ENCODE data around the gene ZNF335. TPM values are rescaled to one million over a fixed set of nuclear protein-coding genes. Genes with fewer than 3 reads are reported as not detected.

The ZNF335 gene
- total RNA-seq, 1 donor from 2014 or later: 28.5 TPM

DNA sequence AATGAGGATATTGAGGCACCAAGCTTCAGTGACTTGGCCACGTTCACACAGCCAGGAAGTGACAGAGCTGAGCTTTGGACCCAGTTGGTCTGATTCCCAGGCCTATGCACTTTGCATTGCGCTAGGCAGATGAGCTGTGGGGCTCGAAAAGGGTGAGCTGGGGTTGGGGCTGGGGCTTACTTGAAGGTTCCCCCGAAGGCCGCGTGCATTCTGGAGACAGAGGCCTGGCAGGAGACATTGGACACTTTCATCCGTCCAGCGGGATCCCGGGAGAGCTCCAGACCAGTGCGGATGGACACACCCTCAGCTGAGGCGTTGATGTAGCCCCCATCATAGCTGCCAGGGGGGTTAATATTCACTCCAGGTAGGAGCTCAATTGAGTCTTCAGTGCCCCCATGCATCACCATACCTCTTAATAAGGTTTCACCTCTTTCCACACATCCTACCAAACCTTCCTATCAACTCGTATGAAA is 62.6 kb downstream of the ZNF335 start:
- H3K9me3 Mint-ChIP-seq (ENCODE audit: low read depth): no peaks in the 10 kb centered on the region
- H3K4me3 Mint-ChIP-seq (ENCODE audit: low read depth): no peak overlapping the region
- H3K27ac Mint-ChIP-seq: no peak overlapping the region
- peaks cover 3% of the 10 kb centered on the region for H3K27me3 Mint-ChIP-seq
- DNase-seq (ENCODE audit: low spot score, unreplicated experiment): no peak
- H3K4me1 Mint-ChIP-seq (ENCODE audit: low read depth): peaks cover 2% of the 10 kb centered on the region
- H3K36me3 Mint-ChIP-seq (ENCODE audit: insufficient read depth): peaks cover 7% of the 10 kb centered on the region
- TF ChIP-seq, protein P1, sequence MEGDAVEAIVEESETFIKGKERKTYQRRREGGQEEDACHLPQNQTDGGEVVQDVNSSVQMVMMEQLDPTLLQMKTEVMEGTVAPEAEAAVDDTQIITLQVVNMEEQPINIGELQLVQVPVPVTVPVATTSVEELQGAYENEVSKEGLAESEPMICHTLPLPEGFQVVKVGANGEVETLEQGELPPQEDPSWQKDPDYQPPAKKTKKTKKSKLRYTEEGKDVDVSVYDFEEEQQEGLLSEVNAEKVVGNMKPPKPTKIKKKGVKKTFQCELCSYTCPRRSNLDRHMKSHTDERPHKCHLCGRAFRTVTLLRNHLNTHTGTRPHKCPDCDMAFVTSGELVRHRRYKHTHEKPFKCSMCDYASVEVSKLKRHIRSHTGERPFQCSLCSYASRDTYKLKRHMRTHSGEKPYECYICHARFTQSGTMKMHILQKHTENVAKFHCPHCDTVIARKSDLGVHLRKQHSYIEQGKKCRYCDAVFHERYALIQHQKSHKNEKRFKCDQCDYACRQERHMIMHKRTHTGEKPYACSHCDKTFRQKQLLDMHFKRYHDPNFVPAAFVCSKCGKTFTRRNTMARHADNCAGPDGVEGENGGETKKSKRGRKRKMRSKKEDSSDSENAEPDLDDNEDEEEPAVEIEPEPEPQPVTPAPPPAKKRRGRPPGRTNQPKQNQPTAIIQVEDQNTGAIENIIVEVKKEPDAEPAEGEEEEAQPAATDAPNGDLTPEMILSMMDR (IDR thresholded peaks at IDR 0.05; ENCODE audit: unreplicated experiment): no peak

DNA sequence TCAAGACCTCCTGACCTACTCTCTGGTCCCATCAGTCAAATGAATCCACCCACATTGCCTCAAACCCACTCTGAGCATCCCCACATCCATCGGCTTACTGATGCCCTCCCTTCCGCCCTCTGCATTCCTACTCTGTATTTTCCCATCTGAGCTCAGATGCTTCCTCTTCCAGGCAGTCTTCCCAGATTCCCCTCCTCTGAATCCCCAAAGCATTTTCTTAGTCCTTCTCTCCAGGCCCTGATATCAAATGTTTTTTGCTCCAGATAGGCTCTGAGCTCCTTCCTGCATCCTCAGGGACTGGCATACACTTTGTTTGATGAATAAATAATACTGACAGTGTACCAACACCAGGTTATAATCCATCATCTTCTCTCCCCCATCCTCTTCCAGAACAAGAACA is 63.9 kb downstream of the ZNF335 start:
- TF ChIP-seq, protein P1 (IDR thresholded peaks at IDR 0.05; ENCODE audit: unreplicated experiment): no peak
- no peaks in the 10 kb centered on the region for H3K9me3 Mint-ChIP-seq (ENCODE audit: low read depth)
- peaks cover 7% of the 10 kb centered on the region for H3K36me3 Mint-ChIP-seq (ENCODE audit: insufficient read depth)
- DNase-seq (ENCODE audit: low spot score, unreplicated experiment): no peak
- peaks cover 2% of the 10 kb centered on the region for H3K4me1 Mint-ChIP-seq (ENCODE audit: low read depth)
- no peak overlapping the region for H3K27ac Mint-ChIP-seq
- no peak overlapping the region for H3K4me3 Mint-ChIP-seq (ENCODE audit: low read depth)
- peaks cover 3% of the 10 kb centered on the region for H3K27me3 Mint-ChIP-seq

DNA sequence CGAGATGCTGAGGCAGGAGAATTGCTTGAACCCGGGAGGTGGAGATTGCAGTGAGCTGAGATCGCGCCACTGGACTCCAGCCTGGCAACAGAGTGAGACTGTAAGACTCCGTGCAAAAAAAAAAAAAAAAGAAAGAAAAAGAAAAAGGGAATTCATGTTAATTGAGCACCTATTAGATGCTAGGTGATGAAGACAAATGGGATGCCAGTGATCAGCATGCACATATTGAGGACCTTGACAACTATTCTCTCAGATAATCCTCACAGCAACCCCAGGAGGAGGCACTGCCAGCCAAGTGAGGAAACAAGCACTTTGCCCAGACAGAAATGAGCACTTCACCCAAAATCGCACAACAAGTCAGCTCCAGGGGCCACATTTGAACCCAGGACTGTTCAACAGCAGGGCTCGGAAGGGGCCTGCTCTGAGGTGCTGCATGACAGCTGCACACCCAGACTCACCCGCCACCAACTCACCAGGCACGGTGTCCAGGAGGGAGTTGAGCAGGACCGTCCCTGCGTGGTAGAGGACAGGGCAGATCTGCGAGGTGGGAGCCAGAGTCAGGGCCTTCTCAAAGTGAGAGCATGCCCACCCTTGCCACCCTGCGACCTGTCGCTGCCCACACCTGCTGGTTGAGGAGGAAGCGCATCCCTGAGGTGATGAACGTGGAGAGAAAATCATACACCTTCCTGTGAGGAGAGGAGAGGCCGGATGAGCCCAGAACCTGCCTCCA is 64.6 kb downstream of the ZNF335 start:
- TF ChIP-seq, protein P1 (IDR thresholded peaks at IDR 0.05; ENCODE audit: unreplicated experiment): no peak
- DNase-seq (ENCODE audit: low spot score, unreplicated experiment): no peak
- Mint-ChIP-seq H3K4me3 (ENCODE audit: low read depth) (no peak overlapping the region), H3K9me3 (ENCODE audit: low read depth) (no peaks in the 10 kb centered on the region), H3K27me3 (peaks cover 2% of the 10 kb centered on the region), H3K4me1 (ENCODE audit: low read depth) (peaks cover 2% of the 10 kb centered on the region), H3K36me3 (ENCODE audit: insufficient read depth) (peaks cover 7% of the 10 kb centered on the region), H3K27ac (no peak overlapping the region)

DNA sequence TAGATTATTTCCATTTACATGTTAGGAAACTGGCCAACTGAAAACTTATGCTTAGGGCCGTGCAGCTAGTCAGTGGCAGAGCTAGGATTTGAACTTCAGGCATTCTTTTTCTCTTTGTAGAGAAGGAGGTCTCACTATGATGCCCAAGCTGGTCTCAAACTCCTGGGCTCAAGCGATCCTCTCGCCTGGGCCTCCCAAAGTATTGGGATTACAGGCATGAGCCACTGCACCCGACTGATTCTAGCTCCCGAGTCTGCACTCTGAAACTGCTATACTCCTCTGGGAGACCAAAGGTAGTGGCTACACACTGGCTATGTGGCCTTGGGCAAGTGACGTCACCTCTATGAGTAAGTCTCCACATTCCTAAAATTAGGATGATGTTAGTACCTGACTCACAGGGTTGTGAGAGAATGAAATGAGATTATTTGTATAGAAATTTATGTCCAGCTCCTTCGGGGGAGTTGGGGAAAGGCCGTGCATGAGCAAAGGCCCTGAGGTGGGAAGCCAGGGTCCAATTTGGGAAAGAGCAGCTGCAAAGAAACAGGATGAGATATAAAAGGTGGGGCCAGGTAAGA is 66.4 kb downstream of the ZNF335 start:
- Mint-ChIP-seq H3K27ac (no peak overlapping the region), H3K4me1 (ENCODE audit: low read depth) (peaks cover under 1% of the 10 kb centered on the region), H3K9me3 (ENCODE audit: low read depth) (no peaks in the 10 kb centered on the region), H3K4me3 (ENCODE audit: low read depth) (no peak overlapping the region), H3K36me3 (ENCODE audit: insufficient read depth) (peaks cover 6% of the 10 kb centered on the region), H3K27me3 (no peaks in the 10 kb centered on the region)
- TF ChIP-seq, protein P1 (IDR thresholded peaks at IDR 0.05; ENCODE audit: unreplicated experiment): no peak
- no peak for DNase-seq (ENCODE audit: low spot score, unreplicated experiment)

DNA sequence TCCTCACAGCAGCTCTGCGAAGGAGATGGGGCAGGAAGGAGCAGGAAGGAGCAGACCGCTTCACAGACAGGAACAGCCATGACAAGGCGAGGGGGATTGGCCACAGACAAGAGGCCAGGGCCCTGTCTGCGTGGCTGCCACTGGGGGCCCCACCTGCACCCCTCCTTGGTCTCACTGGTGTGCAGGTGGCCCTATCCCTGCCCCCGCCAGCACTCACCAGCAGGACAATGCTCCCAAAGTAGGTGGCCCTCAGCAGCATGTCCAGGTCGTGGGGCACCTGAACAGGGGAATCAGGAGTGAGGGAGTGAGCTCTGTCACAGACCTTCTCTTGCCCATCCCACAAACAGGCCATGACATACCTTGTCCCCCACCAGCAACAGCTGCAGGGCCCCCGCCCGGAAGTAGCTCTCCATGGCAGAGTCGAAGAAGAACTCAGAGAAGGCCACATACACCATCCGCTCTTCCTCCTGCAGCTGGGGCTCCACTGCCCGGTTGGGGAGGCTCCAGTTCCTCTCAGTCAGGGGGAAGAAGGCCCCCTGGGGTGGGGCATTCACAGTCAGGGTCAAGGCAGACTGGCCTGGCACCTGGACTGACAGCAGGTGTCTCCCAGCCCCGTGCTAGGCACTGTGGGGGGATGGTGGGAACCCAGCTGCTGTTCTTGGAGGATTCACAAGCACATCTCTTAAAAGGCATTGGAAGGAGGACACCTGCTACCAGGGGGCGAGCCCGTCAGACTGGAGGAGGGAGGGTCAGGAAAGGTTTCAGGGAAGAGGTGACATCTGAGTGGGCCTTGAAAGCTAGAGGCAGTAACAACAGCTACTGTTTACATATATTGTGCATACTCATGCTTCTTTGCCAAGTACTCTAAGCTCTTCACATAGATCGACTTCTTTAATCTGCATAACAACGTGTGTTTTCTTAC is 67.2 kb downstream of the ZNF335 start:
- Mint-ChIP-seq H3K4me3 (ENCODE audit: low read depth) (no peak overlapping the region), H3K27me3 (no peaks in the 10 kb centered on the region), H3K4me1 (ENCODE audit: low read depth) (no peaks in the 10 kb centered on the region), H3K9me3 (ENCODE audit: low read depth) (no peaks in the 10 kb centered on the region), H3K36me3 (ENCODE audit: insufficient read depth) (peaks cover 5% of the 10 kb centered on the region), H3K27ac (no peak overlapping the region)
- TF ChIP-seq, protein P1 (IDR thresholded peaks at IDR 0.05; ENCODE audit: unreplicated experiment): no peak
- DNase-seq (ENCODE audit: low spot score, unreplicated experiment): no peak

Data from progenitor cell of endocrine pancreas (in vitro differentiated cells).